ENCODE data around the gene CLCN7.

The CLCN7 gene

DNA sequence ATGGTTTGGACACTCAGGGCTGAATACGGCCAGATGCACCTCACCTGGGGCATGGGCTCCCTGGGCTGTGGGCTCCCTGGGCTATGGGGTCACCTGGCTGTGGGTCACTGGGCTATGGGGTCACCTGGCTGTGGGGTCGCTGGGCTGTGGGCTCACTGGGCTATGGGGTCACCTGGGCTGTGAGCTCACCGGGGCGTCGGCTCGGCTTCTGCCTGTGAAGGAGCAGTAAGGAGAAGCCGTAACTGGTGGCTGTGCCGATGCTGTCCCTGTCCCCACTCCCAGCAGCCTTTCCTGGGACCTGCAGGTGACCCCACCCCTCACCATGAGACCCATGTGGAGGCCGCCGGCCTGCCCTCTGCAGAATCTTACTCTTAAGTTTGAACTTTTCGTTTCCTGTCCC is 45.8 kb downstream of the CLCN7 start:
- FAIRE-seq = no peak

GRCh38 chr16:1428511-1428910 is 46.3 kb downstream of the CLCN7 start:
- no peak for FAIRE-seq

GRCh38 chr16:1427473-1428461 is 47.1 kb downstream of the CLCN7 start:
- no peak for FAIRE-seq

DNA sequence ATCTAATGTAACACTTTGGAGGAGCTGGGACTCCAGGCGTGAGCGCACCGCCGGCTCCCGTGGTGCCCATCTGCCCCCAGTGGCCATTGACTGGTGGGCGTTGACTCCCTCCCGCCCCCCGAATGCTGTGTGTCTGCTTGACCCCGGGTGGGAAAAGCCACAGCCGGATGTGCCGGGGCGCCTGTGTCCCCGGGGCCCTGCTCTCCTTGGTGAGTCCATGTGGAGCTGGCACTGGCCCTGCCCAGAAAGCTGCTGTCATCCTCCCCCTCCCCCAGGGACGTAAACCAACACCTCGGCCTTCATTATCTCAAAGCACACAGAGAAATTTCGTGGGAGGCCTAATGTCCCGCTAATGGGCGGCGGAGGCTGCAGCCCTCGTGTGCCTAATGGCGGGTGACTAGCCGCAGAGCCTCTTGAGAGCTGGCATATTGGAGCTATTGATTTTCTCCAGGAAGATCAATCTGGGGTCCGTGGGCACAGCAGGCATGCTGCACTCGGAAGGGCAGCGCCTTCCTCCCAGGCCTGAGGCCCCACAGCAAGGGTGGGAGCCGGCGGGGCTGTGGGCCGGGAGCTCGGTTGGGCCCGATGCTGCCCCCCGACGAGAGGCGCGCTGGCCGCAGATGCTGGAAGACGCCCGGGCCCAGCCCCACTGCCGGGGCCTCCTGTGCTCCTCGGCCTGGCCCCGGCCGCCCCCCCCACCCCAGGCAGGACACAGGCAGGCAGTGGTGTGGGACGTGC is 47.9 kb downstream of the CLCN7 start:
- FAIRE-seq = no peak

DNA sequence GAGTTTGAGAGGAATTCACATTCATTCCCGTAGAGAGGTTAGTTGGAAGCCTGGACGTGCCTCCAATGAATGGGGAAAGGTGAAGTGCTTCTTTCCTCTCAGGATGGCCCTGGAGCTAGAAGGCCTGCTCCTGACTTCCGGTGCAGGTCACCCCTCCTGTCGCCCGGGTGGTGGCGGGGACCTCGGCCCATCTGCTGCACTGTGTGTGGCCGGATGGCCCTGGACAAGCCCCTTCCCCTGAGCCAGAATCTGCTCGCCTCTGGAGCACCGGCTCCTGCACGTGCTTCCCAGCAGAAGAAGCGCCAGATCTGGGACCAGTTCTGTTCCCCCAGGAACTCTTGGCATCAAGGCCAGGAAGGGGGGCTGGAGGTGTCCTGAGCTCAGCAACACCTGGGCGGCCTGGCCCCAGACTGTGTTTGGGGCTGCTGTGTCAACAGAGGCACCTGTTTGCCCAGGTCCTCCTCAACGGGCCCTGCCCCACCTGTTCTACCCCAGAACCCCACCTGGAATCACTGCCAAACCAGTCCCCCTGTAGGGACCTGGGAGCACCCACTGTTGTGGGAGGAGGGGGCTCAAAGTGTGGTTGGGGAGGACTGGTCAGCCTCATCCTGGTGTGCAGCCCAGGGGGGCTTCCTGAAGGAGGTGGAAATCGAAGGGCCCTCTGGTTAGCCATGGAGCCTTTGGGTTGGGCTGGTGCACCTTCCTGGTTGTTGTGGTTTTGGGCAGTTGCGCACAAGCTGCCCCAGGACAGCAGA is 49.0 kb downstream of the CLCN7 start:
- FAIRE-seq = no peak

GRCh38 chr16:1424028-1424427 is 50.8 kb downstream of the CLCN7 start:
- no peak for FAIRE-seq

DNA sequence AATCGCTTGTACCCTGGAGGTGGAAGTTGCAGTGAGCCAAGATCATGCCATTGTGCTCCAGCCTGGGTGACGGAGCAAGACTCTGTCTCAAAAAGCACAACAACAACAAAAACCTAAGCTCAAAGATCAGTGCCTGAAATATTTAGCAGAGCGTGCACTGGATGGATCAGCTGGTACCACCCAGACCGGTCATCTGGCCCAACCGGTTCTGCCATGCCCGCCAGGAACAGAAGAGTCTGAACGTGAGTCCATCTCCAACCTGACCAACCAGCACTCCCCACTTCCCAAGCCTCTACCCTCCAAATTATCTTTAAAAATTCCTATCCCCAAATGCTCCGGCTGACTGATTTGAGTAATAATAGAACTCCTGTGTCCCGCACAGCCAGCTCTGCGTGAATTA is 52.8 kb downstream of the CLCN7 start:
- no peak for FAIRE-seq

DNA sequence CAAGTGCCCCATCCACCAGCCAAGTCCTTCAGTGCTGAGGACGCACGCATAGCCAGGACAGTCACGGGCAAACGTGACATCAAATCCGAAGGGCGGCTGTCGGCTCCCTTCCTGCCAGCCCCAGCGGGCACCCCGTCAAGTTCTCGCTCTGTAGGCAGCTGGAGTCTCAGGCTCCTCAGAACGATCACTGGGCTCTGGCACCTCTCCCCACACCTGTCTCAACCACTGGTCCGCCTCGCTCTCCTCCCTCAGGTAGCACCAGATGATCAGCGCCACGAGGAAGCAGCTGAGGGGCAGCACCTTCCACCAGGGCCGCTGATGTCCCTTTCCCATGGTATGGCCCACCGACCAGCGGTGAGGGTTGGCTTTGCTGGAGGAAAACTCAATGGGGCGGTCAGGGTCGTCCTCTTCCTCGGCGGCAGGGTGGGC is 54.7 kb downstream of the CLCN7 start:
- no peak for FAIRE-seq

DNA sequence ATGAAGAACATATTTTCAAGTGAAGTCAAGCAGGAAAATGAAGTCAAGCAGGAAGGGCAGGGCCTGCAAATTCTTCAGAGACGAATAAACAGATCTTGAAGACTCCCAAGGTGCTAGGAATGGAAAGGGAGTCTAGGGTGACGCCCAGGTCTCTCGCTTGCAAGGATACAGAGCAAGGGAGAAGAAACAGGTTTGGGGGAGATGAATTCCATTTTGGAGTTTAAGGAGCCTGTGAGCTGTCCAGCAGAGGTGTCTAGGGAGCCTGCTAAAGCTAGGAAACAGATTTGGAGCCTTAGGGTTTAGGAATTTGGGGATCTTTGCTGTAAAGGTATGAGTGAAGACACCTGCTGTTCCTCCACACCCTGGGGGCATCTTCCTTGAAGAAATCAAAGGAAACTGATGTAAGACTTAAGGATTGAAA is 58.3 kb downstream of the CLCN7 start:
- no peak for FAIRE-seq

DNA sequence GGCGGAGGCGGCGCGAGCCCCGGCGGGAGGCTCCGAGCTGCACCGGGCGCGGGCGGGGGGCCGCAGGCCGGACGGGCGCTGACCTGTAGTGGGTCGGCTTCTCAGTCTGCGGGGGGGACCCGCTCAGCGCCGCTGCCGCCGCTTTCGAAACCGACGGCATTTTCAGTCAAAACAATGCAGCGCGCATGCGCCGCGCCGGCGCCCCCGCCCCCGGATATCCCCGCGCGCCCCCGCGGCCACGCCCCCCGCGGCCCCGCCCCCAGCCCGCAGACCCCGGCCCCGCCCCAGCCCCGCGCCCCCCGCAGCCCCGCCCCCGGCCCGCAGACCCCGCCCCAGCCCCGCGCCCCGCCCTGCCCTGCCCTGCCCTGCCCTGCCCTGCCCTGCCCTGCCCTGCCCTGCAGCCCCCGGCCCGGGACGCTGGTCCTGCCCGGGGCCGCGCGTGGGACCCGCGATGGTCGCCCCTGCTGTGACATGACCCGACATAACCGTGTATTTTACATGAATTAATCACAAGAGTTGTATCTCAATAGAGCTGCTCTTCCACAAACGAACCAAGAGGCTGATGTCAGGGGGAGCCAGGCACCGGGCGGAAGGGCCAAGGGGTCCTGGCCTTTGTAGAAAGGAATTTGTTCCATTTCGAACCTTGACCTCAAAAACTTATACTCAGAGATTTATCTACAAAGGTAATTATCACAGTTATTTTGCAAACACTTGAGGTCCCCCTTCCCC is 60.1 kb downstream of the CLCN7 start, which contains the start of gene UNKL:
Gene UNKL (minus strand): TSS at position 173 of the 729 bp plus-strand sequence. CDS start 13 bp downstream, at position 160.
- no peak for FAIRE-seq

DNA sequence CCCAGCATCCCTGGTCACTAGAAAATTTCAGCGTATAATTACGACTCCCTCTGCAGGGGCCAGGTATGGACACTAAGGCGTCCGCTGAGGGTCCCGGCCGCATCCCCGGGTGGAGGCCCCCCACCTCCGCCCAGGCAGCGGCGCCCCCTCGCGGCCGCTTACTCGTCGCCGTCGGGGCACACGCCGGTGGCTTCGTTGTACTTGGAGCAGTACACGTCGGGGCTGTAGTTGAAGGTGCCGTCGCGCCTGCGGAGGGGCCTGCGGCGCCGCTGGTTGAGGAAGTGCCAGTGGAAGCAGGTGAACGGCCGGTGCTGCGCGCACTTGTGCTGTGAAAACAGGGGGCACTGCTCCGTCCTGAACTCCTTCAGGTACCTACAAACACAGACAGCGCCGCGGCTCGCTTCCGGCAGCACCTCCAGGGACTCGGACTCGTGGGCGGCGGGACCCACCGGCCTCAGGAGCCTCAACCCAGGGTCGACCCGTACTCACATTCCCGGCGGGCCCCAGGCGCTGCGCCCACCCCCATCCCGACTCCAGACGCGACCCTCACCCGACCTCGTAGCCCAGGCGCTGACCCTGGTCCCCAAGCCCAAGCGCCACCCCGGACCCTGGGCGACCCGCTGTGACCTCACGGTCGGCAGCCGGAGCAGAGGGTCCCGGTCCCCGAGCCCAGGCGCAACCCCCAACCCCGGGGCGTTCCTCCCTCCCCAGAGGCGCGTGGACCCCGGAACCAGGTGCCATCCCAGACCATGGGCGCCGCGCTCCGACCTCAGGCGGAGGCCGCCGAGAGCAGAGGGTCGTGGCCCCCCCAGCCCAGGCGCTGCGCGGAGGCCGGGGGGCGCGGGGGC is 60.9 kb downstream of the CLCN7 start:
- FAIRE-seq = no peak

- FAIRE-seq = no peak
Observed at GRCh38 chr16:1412847-1413246, 62.0 kb downstream of the CLCN7 start.

DNA sequence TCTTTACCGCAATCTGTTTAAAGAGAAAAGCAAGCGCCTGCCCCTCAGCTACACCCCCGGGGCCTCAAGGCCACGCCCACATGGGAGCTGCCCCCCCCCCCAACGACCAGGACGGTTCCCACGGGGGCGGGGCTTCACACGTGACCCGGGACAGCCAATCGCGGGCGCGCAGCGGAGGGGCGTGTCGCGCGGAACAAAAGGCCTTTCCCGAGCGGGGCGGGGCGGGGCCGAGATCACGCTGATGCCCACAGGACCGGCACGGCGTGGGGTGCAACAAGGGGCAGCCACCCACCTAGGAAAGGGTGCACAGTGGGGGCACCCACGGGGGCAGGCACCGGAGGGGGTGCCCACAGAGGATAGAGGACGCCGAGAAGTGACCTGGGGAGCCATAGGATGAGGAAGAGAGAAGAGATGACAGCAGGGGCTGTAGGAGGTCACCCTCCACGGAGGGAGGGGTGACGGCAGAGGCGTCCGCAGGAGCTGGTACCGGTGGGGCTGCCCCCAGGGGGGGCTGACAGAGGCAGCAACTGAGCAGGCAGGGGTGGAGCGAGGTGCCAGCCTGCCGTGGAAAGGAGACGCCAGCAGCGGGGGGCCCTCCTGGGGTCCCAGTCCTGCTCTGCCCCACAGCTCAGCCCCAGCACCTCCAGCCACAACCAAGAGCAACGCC is 66.5 kb downstream of the CLCN7 start:
- peak; percentile 89 for FAIRE-seq

DNA sequence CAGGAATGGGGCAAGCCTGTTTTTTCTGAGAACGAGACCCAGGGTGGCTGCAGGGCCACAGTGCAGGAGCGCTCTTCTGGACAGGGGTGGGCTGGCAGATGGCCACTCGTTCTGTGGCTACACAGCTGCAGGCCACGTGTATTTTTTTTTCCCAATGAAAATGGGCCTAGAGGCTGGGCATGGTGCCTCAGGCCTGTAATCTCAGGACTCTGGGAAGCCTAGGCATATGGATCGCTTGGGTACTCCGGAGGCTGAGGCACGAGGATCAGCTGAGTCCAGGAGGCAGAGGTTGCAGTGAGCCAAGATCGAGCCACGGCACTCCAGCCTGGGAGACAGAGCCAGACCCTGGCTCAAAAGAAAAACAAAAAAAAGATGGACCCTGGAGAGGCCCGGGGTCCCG is 67.1 kb downstream of the CLCN7 start:
- no peak for FAIRE-seq

GRCh38 chr16:1403733-1404132 is 71.1 kb downstream of the CLCN7 start:
- no peak for FAIRE-seq

- FAIRE-seq = no peak
Observed at GRCh38 chr16:1403036-1403435, 71.8 kb downstream of the CLCN7 start.

DNA sequence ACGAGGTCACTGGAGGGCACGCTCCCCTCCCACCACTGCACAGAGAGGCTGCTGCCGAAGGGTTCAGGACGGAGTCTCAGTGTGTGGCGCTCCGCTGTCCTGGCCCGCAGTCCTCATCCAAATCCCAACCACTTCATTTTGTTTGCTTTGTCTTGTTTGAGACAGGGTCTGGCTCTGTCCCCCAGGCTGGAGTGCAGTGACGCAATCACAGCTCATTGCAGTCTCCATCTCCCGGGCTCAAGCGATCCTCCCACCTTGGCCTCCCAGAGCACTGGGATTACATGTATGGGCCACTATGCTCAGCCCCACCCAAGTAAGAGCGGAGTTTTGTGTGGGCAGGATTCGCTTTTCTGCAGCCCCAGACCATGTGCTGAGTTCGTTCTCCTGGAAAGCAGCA is 73.1 kb downstream of the CLCN7 start:
- no peak for FAIRE-seq

GRCh38 chr16:1401061-1401757 is 73.6 kb downstream of the CLCN7 start:
- no peak for FAIRE-seq

DNA sequence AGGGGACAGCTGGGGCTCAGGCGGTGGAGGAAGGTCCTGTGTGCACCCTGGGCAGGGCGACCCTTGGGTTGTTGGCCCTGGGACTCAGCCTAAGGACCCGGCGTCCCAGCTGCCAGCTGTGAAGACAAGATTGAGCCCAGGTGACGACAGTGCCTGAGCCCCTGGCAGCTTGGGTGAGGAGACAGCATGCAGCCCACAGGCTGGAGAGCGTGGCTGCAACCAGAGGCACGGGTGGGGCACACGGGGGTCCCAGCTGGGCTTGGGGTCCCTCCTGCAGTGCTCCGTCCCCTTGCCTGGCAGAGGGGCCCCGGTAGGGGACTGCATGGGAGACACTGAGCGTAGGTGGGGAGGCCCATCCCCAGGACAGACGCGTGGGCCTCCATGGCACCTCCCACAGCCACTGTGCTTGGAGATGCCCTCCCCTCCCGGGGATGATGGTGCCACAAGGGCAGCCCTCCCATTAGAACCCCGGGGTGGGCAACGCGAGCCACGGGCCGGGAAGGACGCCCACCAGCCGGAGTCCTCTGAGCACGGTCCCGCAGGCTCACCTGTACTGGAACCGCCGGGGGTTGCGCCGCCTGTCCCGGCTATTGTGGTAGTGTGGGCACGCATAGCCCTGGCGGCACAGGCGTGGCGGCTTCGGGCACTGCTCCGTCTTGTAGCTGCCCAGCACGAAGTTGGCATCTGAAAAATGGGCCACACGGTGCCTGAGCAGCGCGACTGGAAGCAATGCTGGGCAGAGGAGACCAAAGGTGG is 75.8 kb downstream of the CLCN7 start:
- FAIRE-seq = no peak
